Stimulated activated CD4-positive, alpha-beta T cell treated with anti-CD3 and anti-CD28 coated beads, Interleukin-2, amount 100 ng/mL, for 24 hours (primary cell): ENCODE measurements around the gene TAOK3.
A peak's percentile ranks its signal among the peaks of the same experiment; 100 is the strongest.

Experiments
- DNase-seq, 2 donors: peaks; one replicate each; pipeline ENCODE4 v3.0.0-alpha.2; 2020

TAOK3 gene

GRCh38 chr12:118127867-118128266 is 244.8 kb downstream of the TAOK3 start:
- no peak for DNase-seq

- no peak for DNase-seq
Measured at GRCh38 chr12:118126119-118126757, 246.5 kb downstream of the TAOK3 start.

GRCh38 chr12:118125743-118126118 is 247.0 kb downstream of the TAOK3 start:
- DNase-seq = no peak

GRCh38 chr12:118124333-118124874 is 248.3 kb downstream of the TAOK3 start:
- DNase-seq = no peak

GRCh38 chr12:118122264-118122663 is 250.4 kb downstream of the TAOK3 start:
- no peak for DNase-seq

GRCh38 chr12:118120579-118121363 is 251.9 kb downstream of the TAOK3 start:
- DNase-seq = peak; percentile 74

GRCh38 chr12:118119449-118119879 is 253.2 kb downstream of the TAOK3 start:
- no peak for DNase-seq

- no peak for DNase-seq
Measured at GRCh38 chr12:118109088-118109487, 263.6 kb downstream of the TAOK3 start.

GRCh38 chr12:118107694-118108093 is 265.0 kb downstream of the TAOK3 start:
- DNase-seq = no peak

GRCh38 chr12:118107011-118107410 is 265.7 kb downstream of the TAOK3 start:
- DNase-seq = no peak

- peak; percentile 19 to 42 for DNase-seq
Measured at GRCh38 chr12:118103601-118104382, 268.9 kb downstream of the TAOK3 start, which contains the start of gene VSIG10. TSS of gene VSIG10 (minus strand) at chr12:118104011. CDS start at chr12:118103671, 340 bp downstream.

- peak; percentile 19 to 20 for DNase-seq
Measured at GRCh38 chr12:118103201-118103600, 269.5 kb downstream of the TAOK3 start.

GRCh38 chr12:118102609-118103008 is 270.1 kb downstream of the TAOK3 start:
- DNase-seq = no peak

- no peak for DNase-seq
Measured at GRCh38 chr12:118102070-118102469, 270.6 kb downstream of the TAOK3 start.

- DNase-seq = no peak
Measured at GRCh38 chr12:118101051-118101450, 271.7 kb downstream of the TAOK3 start.
